ENCODE data around the gene DHODH. TPM values are rescaled to one million over a fixed set of nuclear protein-coding genes. Genes with fewer than 3 reads are reported as not detected.
"Not testable (repeated sequence)": the region's sequence is repeated elsewhere in the genome, so short reads cannot be mapped to it uniquely, and the experiment has no call there.

The DHODH gene
- total RNA-seq, 2 experiments from 2014 or later, result 26.5 to 26.8 TPM

DNA sequence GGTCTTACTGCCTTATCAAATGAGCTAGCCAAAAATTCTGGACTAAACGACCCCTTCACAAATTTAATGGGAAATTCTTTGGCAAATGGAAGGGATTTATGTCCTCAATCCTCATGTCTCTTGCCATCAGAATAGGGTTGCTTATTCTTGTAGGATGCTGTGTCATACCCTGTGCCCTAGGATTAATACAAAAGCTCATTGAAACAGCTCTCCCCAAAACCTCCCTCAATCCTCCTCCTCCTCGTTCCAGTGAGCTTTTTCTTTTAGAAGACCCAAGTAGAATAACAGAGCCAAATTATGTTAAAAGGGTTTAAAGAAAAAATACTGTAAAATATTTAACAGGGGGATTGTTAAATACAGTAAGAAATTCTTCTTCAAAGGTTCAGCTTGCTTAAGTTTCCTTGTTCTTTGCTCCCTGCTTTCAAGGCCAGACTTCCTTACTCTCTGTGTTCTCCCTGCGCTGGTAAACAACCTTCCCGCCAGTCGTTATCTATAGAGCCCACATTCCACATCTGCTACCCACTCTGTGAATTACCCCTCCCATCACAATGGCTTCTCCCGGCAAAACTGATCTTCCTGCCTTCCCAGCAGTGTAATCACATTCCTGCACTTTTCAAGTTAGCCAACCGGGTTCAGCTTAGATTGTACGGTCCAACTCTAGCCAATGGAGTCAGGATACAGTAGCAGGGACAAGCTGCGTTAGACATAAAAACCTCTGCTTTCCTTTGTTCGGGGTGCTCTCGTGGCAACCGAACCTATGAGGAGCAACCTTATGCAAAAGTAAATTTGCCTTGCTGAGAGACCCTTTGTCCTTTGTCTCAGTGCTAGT, 64.2 kb downstream of the DHODH start:
- intact Hi-C loops (cut with micrococcal nuclease), result no loop called here
- CTCF ChIA-PET, result no interaction called here
- TF ChIP-seq, protein P1, sequence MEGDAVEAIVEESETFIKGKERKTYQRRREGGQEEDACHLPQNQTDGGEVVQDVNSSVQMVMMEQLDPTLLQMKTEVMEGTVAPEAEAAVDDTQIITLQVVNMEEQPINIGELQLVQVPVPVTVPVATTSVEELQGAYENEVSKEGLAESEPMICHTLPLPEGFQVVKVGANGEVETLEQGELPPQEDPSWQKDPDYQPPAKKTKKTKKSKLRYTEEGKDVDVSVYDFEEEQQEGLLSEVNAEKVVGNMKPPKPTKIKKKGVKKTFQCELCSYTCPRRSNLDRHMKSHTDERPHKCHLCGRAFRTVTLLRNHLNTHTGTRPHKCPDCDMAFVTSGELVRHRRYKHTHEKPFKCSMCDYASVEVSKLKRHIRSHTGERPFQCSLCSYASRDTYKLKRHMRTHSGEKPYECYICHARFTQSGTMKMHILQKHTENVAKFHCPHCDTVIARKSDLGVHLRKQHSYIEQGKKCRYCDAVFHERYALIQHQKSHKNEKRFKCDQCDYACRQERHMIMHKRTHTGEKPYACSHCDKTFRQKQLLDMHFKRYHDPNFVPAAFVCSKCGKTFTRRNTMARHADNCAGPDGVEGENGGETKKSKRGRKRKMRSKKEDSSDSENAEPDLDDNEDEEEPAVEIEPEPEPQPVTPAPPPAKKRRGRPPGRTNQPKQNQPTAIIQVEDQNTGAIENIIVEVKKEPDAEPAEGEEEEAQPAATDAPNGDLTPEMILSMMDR (IDR thresholded peaks at IDR 0.05), result no peak
- Mint-ChIP-seq H3K9me3 (no peaks in the 10 kb centered on the region), H3K27me3 (no peaks in the 10 kb centered on the region), H3K4me1 (ENCODE audit: low read depth) (no peaks in the 10 kb centered on the region), H3K27ac (no peak overlapping the region), H3K36me3 (ENCODE audit: low read depth) (no peaks in the 10 kb centered on the region), H3K4me3 (no peak overlapping the region)
- POLR2A ChIA-PET, result interaction anchor here (0.5 to 1.2 kb wide), 3 partner anchors 22 to 318 kb away, joined by 3 read pairs; no protein-coding TSS in a partner anchor
- no peak for DNase-seq
- ATAC-seq, result no peak

DNA sequence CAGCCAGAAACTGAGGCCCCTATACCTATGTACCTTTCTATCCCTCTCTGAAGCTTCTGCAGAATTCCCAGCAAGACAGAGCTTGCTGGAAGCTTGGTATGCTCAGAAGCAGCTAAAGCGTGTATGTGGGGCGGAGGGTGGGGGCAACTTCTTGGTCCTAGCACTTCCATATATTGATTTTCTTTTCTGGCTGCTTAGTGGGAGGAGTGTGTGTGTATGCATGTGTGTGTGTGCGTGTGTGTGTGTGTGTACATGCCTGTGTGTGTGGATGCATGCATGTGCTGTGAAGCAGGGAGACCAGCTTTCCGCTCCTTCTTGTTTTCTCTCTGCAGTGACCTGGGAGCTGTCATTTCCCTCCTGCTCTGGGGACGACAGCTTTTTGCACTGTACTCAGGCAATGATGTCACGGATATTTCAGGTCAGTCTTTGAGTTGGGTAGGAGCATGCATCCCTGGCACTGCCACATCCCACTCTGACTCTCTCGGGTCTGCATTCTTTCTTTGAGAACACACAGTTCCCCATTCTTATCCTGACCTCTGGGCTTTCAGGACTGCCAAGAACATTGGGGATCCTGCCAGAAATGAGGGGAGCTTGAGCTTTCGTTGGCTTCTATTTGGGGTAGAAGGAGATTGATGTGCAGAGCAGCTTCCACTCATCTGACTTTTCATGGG, 65.2 kb downstream of the DHODH start:
- intact Hi-C loops (cut with micrococcal nuclease), result no loop called here
- Mint-ChIP-seq H3K4me3 (no peak overlapping the region), H3K9me3 (no peaks in the 10 kb centered on the region), H3K4me1 (ENCODE audit: low read depth) (no peaks in the 10 kb centered on the region), H3K27ac (no peak overlapping the region), H3K36me3 (ENCODE audit: low read depth) (no peaks in the 10 kb centered on the region), H3K27me3 (no peaks in the 10 kb centered on the region)
- TF ChIP-seq, protein P1 (IDR thresholded peaks at IDR 0.05), result no peak
- ATAC-seq, result no peak
- ChIA-PET CTCF (no interaction called here), POLR2A (no interaction called here)
- no peak for DNase-seq

GRCh38 chr16:72075067-72075466, 66.5 kb downstream of the DHODH start:
- H3K27me3 Mint-ChIP-seq; POLR2A ChIA-PET; DNase-seq; CTCF ChIA-PET; intact Hi-C loops (cut with micrococcal nuclease); H3K4me1 Mint-ChIP-seq (ENCODE audit: low read depth); H3K9me3 Mint-ChIP-seq; H3K27ac Mint-ChIP-seq; H3K4me3 Mint-ChIP-seq; ATAC-seq; H3K36me3 Mint-ChIP-seq (ENCODE audit: low read depth): not testable (repeated sequence)

Other genes with a start within 250 kb of the DHODH start
- 10 to 100 TPM; 53.9 to 57.4 TPM for gene AP1G1, start 199.9 kb upstream of the DHODH start, total RNA-seq
- 10 to 100 TPM; 13.6 to 14.9 TPM for gene ATXN1L, start 162.8 kb upstream of the DHODH start, total RNA-seq
- 1 to 10 TPM; 5.6 to 6.2 TPM for gene ZNF821, start 124.6 kb upstream of the DHODH start, total RNA-seq
- gene IST1, start 113.2 kb upstream of the DHODH start, total RNA-seq, result 100 to 1,000 TPM; 157 to 175 TPM
- under 1 TPM; 0.16 to 0.34 TPM for gene PKD1L3, start 8.3 kb upstream of the DHODH start, total RNA-seq
- not detected for gene HP, start 45.8 kb downstream of the DHODH start, total RNA-seq
- gene HPR, start 54.5 kb downstream of the DHODH start, total RNA-seq, result not detected
- 10 to 100 TPM; 20.6 to 21.7 TPM for gene TXNL4B, start 84.9 kb downstream of the DHODH start, total RNA-seq
- 10 to 100 TPM; 70.4 to 71.8 TPM for gene DHX38, start 85.1 kb downstream of the DHODH start, total RNA-seq
- 1 to 10 TPM; 1.1 to 1.2 TPM for gene PMFBP1, start 163.4 kb downstream of the DHODH start, total RNA-seq

Data from activated CD8-positive, alpha-beta T cell treated with anti-CD3 and anti-CD28 coated beads for 36 hours (primary cell).